Measurements from ENCODE around the gene MLN. TPM values are rescaled to one million over a fixed set of nuclear protein-coding genes. Genes with fewer than 3 reads are reported as not detected.

The MLN gene
- total and polyA plus RNA-seq, 7 experiments from 2014 or later: not detected

DNA sequence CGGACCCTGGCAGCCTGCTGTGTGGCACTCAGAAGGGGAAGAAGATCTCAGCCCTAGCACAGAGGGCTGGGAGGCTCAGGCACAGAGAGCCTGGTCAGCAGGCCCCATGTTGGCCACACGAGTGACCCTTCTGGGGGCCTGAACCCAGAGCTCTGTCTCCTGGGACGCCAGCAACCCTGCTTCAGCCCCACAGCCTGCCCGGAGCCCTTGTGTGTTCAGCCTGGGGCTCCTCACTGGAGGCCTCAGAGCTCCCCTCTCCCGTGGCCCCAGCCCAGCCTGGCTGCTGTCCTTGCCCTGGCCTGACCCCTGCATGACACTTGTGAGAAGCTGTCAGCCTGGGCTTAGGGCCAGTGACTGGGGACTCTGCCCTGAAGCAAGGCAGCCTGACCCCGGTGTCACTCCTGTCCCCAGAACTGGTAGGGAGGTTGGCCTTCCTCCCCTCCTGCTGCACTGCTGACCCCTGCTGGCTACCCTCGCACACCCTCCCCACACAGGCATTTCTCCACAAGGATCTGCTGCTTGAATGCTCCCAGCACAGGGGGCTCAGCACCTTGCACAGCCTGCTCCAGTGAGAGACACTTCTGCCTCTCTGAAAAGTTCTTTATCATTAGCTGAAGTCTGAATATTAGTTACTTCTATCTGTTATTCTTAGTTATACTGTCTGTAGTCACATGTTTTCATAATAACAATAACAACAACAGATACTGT is 41.7 kb downstream of the MLN start:
- peak in 6 of 9 donors; percentile 21 to 34 (median 30) for DNase-seq
- ChIA-PET POLR2A (no interaction called here), CTCF (interaction anchor here (1.3 to 4.3 kb wide), 4 partner anchors 9 to 61 kb away, joined by 3 to 19 read pairs (median 7); partner anchors contain the start of gene UQCC2)
- no peaks in the 10 kb centered on the region for H3K4me1 Mint-ChIP-seq
- no peak overlapping the region for H3K4me3 Mint-ChIP-seq
- peaks cover 0 to 1% (median 0%) of the 10 kb centered on the region in 11 donors for H3K9me3 Mint-ChIP-seq
- no peaks in the 10 kb centered on the region for H3K36me3 Mint-ChIP-seq
- Histone ChIP-seq H3K4me1 (ENCODE audit: control insufficient read depth in 2 of 2, insufficient read depth in 2 of 2, low read length in 2 of 2) (no peaks in the 10 kb centered on the region), H3K9me3 (ENCODE audit: control insufficient read depth in 2 of 3, low read length in 3 of 3) (no peaks in the 10 kb centered on the region), H3K4me3 (ENCODE audit: low read length) (no peak overlapping the region), H3K36me3 (ENCODE audit: control insufficient read depth in 2 of 3, insufficient read depth in 3 of 3, low read length in 3 of 3) (no peaks in the 10 kb centered on the region), H3K27ac (ENCODE audit: low read depth, low read length) (no peak overlapping the region), H3K27me3 (ENCODE audit: control insufficient read depth in 2 of 2, insufficient read depth in 2 of 2, low read length in 2 of 2) (no peaks in the 10 kb centered on the region)
- peak overlapping the region in 1 of 9 donors; percentile 8 for H3K27ac Mint-ChIP-seq
- H3K27me3 Mint-ChIP-seq: peaks cover 0 to 8% (median 5%) of the 10 kb centered on the region in 5 donors
- peak; percentile 67 for ATAC-seq
- intact Hi-C loops (cut with micrococcal nuclease): loop anchor here (1.0 kb wide), 3 partner anchors 51 to 177 kb away; partner anchors contain the start of gene UQCC2 (in 2 of the 2)

DNA sequence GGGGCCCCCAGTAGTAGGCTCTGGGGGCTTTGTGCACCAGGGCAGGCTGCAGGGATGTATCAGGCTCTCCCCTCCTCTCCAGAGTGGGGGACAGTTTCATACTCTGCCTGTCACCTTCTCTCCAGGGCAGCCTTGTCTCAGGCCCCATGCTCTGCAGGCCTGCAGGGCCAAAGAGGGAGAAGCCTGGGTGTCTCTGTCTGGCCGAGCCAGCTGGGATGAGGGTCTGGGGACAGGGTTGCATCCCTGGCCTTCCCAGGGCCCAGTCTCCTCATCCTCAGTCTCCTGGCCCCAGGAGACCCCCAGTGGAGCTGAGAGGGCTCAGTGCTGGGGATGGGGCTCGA is 42.3 kb downstream of the MLN start:
- H3K4me3 ChIP-seq (ENCODE audit: low read length): no peak overlapping the region
- H3K9me3 Mint-ChIP-seq: peaks cover 0 to 1% (median 0%) of the 10 kb centered on the region in 11 donors
- peaks cover 0 to 7% (median 3%) of the 10 kb centered on the region in 5 donors for H3K27me3 Mint-ChIP-seq
- ATAC-seq (no peak), DNase-seq (no peak)
- no peaks in the 10 kb centered on the region for H3K36me3 ChIP-seq (ENCODE audit: control insufficient read depth in 2 of 3, insufficient read depth in 3 of 3, low read length in 3 of 3)
- no peak overlapping the region for H3K27ac Mint-ChIP-seq
- POLR2A ChIA-PET: no interaction called here
- H3K4me1 ChIP-seq (ENCODE audit: control insufficient read depth in 2 of 2, insufficient read depth in 2 of 2, low read length in 2 of 2): no peaks in the 10 kb centered on the region
- intact Hi-C loops (cut with micrococcal nuclease): no loop called here
- no peaks in the 10 kb centered on the region for H3K9me3 ChIP-seq (ENCODE audit: control insufficient read depth in 2 of 3, low read length in 3 of 3)
- CTCF ChIA-PET: interaction anchor here (0.5 to 4.3 kb wide), 6 partner anchors 9 to 366 kb away, joined by 3 to 19 read pairs (median 4); partner anchors contain the start of gene UQCC2
- no peaks in the 10 kb centered on the region for H3K4me1 Mint-ChIP-seq
- no peak overlapping the region for H3K27ac ChIP-seq (ENCODE audit: low read depth, low read length)
- no peak overlapping the region for H3K4me3 Mint-ChIP-seq
- no peaks in the 10 kb centered on the region for H3K36me3 Mint-ChIP-seq
- H3K27me3 ChIP-seq (ENCODE audit: control insufficient read depth in 2 of 2, insufficient read depth in 2 of 2, low read length in 2 of 2): no peaks in the 10 kb centered on the region

DNA sequence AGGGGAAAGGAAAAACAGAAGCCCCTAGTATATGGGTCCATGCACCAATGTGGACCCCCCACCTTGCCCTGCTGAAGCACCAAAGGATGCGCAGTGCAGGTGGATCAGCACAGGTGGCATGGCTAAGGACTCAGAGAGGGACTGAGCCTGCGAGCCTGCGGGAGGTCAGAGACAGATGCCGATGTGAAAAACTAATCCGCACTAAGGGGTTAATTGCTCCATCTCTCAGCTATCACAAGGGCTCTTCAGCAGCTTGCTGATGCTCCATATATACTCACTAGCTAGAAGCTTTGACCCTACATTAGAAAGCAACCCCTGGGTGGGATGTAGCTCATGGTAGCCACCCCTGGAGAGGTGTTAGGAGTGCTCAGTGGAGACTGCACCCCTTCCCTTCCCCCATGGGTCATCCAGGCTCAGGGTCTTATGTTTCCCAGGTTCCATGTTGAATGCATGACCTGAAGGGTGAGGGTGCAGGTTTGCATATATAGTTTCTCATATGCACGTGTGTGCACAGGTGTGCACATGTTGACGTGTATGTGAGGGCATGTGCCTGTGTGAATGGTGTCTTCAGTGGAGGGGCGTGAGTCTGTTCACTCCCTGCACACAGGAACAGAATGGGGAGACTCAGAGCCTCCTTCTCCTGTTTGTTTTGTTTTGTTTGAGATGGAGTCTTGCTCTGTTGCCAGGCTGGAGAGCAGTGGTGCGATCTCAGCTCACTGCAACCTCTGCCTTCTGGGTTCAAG is 43.7 kb downstream of the MLN start:
- H3K36me3 Mint-ChIP-seq: no peaks in the 10 kb centered on the region
- ChIA-PET POLR2A (no interaction called here), CTCF (interaction anchor here (0.8 to 4.3 kb wide), 5 partner anchors 13 to 268 kb away, joined by 3 to 19 read pairs (median 4); partner anchors contain the start of gene UQCC2)
- intact Hi-C loops (cut with micrococcal nuclease): no loop called here
- Histone ChIP-seq H3K4me1 (ENCODE audit: control insufficient read depth in 2 of 2, insufficient read depth in 2 of 2, low read length in 2 of 2) (no peaks in the 10 kb centered on the region), H3K27me3 (ENCODE audit: control insufficient read depth in 2 of 2, insufficient read depth in 2 of 2, low read length in 2 of 2) (no peaks in the 10 kb centered on the region), H3K36me3 (ENCODE audit: control insufficient read depth in 2 of 3, insufficient read depth in 3 of 3, low read length in 3 of 3) (no peaks in the 10 kb centered on the region), H3K27ac (ENCODE audit: low read depth, low read length) (no peak overlapping the region), H3K9me3 (ENCODE audit: control insufficient read depth in 2 of 3, low read length in 3 of 3) (no peaks in the 10 kb centered on the region), H3K4me3 (ENCODE audit: low read length) (no peak overlapping the region)
- H3K9me3 Mint-ChIP-seq: peaks cover 0 to 1% (median 0%) of the 10 kb centered on the region in 11 donors
- ATAC-seq (no peak), DNase-seq (no peak)
- H3K27ac Mint-ChIP-seq: no peak overlapping the region
- peaks cover 0 to 3% (median 0%) of the 10 kb centered on the region in 5 donors for H3K27me3 Mint-ChIP-seq
- no peak overlapping the region for H3K4me3 Mint-ChIP-seq
- H3K4me1 Mint-ChIP-seq: no peaks in the 10 kb centered on the region

DNA sequence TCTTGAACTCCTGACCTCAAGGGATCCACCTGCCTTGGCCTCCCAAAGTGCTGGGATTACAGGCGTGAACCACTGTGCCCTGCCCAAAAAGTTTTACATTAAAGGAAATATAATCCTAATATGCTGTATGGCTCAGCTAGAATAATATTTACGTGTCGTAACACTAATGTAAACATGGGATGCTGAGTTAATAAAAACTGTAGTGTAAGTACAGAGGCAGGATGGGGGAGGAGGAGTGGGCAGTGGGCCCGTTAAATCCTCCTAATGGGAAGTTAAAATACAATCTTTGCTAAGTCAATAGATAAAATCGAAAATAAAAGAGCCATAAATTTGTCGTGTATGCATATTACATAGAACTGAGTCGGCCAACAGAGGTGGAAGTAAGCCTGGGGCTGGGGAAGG is 45.0 kb downstream of the MLN start:
- H3K27me3 ChIP-seq (ENCODE audit: control insufficient read depth in 2 of 2, insufficient read depth in 2 of 2, low read length in 2 of 2): no peaks in the 10 kb centered on the region
- Mint-ChIP-seq H3K4me1 (no peaks in the 10 kb centered on the region), H3K4me3 (no peak overlapping the region), H3K36me3 (no peaks in the 10 kb centered on the region), H3K9me3 (peaks cover 0 to 1% (median 0%) of the 10 kb centered on the region in 11 donors), H3K27me3 (no peaks in the 10 kb centered on the region), H3K27ac (no peak overlapping the region)
- CTCF ChIA-PET: interaction anchor here (1.2 kb wide), 1 partner anchor 11 kb away, joined by 3 read pairs; no protein-coding TSS in a partner anchor
- intact Hi-C loops (cut with micrococcal nuclease): no loop called here
- POLR2A ChIA-PET: no interaction called here
- DNase-seq (no peak), ATAC-seq (no peak)
- no peaks in the 10 kb centered on the region for H3K36me3 ChIP-seq (ENCODE audit: control insufficient read depth in 2 of 3, insufficient read depth in 3 of 3, low read length in 3 of 3)
- no peak overlapping the region for H3K27ac ChIP-seq (ENCODE audit: low read depth, low read length)
- no peak overlapping the region for H3K4me3 ChIP-seq (ENCODE audit: low read length)
- H3K9me3 ChIP-seq (ENCODE audit: control insufficient read depth in 2 of 3, low read length in 3 of 3): no peaks in the 10 kb centered on the region
- no peaks in the 10 kb centered on the region for H3K4me1 ChIP-seq (ENCODE audit: control insufficient read depth in 2 of 2, insufficient read depth in 2 of 2, low read length in 2 of 2)

DNA sequence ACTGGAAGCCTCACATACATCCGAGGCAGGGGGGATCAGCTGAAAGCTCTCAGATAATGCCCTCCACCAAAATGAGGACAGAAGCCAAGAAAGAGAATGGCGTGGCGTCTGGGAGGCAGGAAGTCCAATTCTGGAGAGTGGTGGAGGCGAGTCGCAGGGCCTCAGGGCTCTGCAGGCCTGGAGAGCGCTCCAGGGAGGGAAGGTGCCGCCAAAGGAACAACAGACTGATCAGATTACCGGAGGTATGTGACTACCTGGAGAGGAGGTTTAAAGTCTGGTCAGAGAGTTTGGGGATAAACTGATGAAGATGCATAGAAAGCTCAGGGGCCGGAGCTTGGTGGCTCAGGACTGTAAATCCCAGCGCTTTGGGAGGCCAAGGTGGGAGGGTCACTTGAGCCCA is 45.9 kb downstream of the MLN start:
- H3K36me3 Mint-ChIP-seq: no peaks in the 10 kb centered on the region
- H3K9me3 ChIP-seq (ENCODE audit: control insufficient read depth in 2 of 3, low read length in 3 of 3): no peaks in the 10 kb centered on the region

DNA sequence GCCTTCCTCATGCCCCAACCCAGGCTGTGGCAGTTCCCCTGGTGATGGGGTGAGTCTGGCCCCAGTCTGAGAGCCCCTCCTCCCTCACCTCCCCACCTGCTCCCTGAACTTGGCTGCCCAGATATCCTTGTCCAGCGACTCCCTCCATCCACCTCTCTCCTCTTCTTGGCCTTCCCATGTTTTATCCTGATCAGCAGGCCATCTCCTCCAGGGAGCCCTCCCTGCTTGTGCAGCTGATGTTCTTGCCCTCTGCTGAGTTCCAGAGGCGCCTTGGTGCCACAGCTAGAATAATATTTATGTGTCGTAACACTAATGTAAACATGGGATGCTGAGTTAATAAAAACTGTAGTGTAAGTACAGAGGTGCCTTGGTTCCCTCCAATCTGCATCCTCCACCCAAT is 46.7 kb downstream of the MLN start:
- peaks cover 0 to 1% (median 0%) of the 10 kb centered on the region in 11 donors for H3K9me3 Mint-ChIP-seq
- CTCF ChIA-PET: interaction anchor here (1.0 kb wide), 1 partner anchor 13 kb away, joined by 3 read pairs; no protein-coding TSS in a partner anchor

More for the DNA sequence above, 45.9 kb downstream of the MLN start:
- Histone ChIP-seq H3K4me3 (ENCODE audit: low read length) (no peak overlapping the region), H3K36me3 (ENCODE audit: control insufficient read depth in 2 of 3, insufficient read depth in 3 of 3, low read length in 3 of 3) (no peaks in the 10 kb centered on the region), H3K27ac (ENCODE audit: low read depth, low read length) (no peak overlapping the region), H3K4me1 (ENCODE audit: control insufficient read depth in 2 of 2, insufficient read depth in 2 of 2, low read length in 2 of 2) (no peaks in the 10 kb centered on the region), H3K27me3 (ENCODE audit: control insufficient read depth in 2 of 2, insufficient read depth in 2 of 2, low read length in 2 of 2) (no peaks in the 10 kb centered on the region)
- Mint-ChIP-seq H3K4me3 (no peak overlapping the region), H3K27ac (no peak overlapping the region), H3K27me3 (peaks cover 0 to 2% (median 0%) of the 10 kb centered on the region in 5 donors), H3K9me3 (peaks cover 0 to 1% (median 0%) of the 10 kb centered on the region in 11 donors), H3K4me1 (no peaks in the 10 kb centered on the region)
- CTCF ChIA-PET: interaction anchor here (0.6 to 1.2 kb wide), 2 partner anchors 12 to 269 kb away, joined by 3 read pairs; no protein-coding TSS in a partner anchor
- intact Hi-C loops (cut with micrococcal nuclease): no loop called here
- DNase-seq (no peak), ATAC-seq (no peak)
- POLR2A ChIA-PET: no interaction called here

More for the DNA sequence above, 46.7 kb downstream of the MLN start:
- H3K4me1 Mint-ChIP-seq: no peaks in the 10 kb centered on the region
- H3K36me3 Mint-ChIP-seq: no peaks in the 10 kb centered on the region
- H3K27ac Mint-ChIP-seq: no peak overlapping the region
- no peaks in the 10 kb centered on the region for H3K9me3 ChIP-seq (ENCODE audit: control insufficient read depth in 2 of 3, low read length in 3 of 3)
- peaks cover 0 to 2% (median 0%) of the 10 kb centered on the region in 5 donors for H3K27me3 Mint-ChIP-seq
- H3K27me3 ChIP-seq (ENCODE audit: control insufficient read depth in 2 of 2, insufficient read depth in 2 of 2, low read length in 2 of 2): no peaks in the 10 kb centered on the region
- no peak overlapping the region for H3K27ac ChIP-seq (ENCODE audit: low read depth, low read length)
- no peaks in the 10 kb centered on the region for H3K4me1 ChIP-seq (ENCODE audit: control insufficient read depth in 2 of 2, insufficient read depth in 2 of 2, low read length in 2 of 2)
- H3K4me3 Mint-ChIP-seq: no peak overlapping the region
- DNase-seq (no peak), ATAC-seq (no peak)
- POLR2A ChIA-PET: no interaction called here
- H3K36me3 ChIP-seq (ENCODE audit: control insufficient read depth in 2 of 3, insufficient read depth in 3 of 3, low read length in 3 of 3): no peaks in the 10 kb centered on the region
- intact Hi-C loops (cut with micrococcal nuclease): no loop called here
- H3K4me3 ChIP-seq (ENCODE audit: low read length): no peak overlapping the region

All from naive thymus-derived CD4-positive, alpha-beta T cell (primary cell).